Measurements from ENCODE around the gene LCN1. TPM values are rescaled to one million over a fixed set of nuclear protein-coding genes. Genes with fewer than 3 reads are reported as not detected.

Gene LCN1
- total RNA-seq, 4 donors from 2014 or later = not detected

DNA sequence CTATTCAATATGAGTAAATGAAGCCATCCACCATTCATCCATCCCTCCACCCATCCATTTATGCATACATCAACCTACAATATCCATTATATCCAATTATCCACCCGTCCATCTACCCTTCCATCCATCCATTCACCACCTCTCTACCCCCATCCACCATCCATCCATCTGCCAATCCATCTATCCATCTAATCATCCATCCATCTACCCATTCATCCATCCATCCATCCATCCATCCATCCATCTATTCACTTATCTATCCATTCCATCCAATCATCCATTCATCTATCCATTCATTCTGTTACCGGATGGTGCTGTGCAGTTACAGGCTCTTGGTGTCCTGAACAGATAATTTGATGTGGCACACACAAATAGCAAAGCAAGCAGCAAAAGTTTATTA, 51.0 kb downstream of the LCN1 start:
- TF ChIP-seq POLR2AphosphoS5 (IDR thresholded peaks at IDR 0.05) = no peak
- TF ChIP-seq, protein P1, sequence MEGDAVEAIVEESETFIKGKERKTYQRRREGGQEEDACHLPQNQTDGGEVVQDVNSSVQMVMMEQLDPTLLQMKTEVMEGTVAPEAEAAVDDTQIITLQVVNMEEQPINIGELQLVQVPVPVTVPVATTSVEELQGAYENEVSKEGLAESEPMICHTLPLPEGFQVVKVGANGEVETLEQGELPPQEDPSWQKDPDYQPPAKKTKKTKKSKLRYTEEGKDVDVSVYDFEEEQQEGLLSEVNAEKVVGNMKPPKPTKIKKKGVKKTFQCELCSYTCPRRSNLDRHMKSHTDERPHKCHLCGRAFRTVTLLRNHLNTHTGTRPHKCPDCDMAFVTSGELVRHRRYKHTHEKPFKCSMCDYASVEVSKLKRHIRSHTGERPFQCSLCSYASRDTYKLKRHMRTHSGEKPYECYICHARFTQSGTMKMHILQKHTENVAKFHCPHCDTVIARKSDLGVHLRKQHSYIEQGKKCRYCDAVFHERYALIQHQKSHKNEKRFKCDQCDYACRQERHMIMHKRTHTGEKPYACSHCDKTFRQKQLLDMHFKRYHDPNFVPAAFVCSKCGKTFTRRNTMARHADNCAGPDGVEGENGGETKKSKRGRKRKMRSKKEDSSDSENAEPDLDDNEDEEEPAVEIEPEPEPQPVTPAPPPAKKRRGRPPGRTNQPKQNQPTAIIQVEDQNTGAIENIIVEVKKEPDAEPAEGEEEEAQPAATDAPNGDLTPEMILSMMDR (IDR thresholded peaks at IDR 0.05) = no peak
- no peak for TF ChIP-seq EP300 (IDR thresholded peaks at IDR 0.05)
- TF ChIP-seq POLR2A (IDR thresholded peaks at IDR 0.05) = no peak
- Histone ChIP-seq H3K36me3 (no peaks in the 10 kb centered on the region), H3K4me3 (no peak overlapping the region), H3K27me3 (peaks cover 48% of the 10 kb centered on the region), H3K4me1 (no peaks in the 10 kb centered on the region), H3K27ac (no peak overlapping the region), H3K9me3 (no peaks in the 10 kb centered on the region)
- DNase-seq (ENCODE audit: low spot score in 2 of 2) = no peak
- WGBS = 82% methylated on average over 2 of the region's 2 CpGs

DNA sequence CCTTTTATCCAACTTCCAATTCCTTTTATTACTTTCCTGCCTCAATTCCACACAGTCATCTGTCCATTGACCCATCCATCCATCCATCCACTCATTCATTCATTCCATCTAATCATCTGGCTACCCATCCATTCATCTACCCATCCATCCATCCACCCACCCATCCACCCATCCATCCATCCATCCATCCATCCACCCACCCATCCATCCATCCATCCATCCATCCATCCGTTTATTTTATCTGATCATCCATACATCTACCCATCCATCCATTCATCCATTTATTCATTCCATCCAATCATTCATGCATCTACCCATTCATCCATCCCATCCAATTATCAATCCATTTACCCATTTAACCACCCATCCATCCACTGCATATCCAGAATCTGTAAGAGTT, 51.9 kb downstream of the LCN1 start:
- H3K4me3 ChIP-seq = no peak overlapping the region
- no peaks in the 10 kb centered on the region for H3K36me3 ChIP-seq
- H3K27me3 ChIP-seq = peaks cover 46% of the 10 kb centered on the region
- WGBS = 90% methylated on average over 1 of the region's 1 CpG
- no peak for TF ChIP-seq POLR2A (IDR thresholded peaks at IDR 0.05)
- TF ChIP-seq EP300 (IDR thresholded peaks at IDR 0.05) = no peak
- TF ChIP-seq, protein P1 (IDR thresholded peaks at IDR 0.05) = no peak
- TF ChIP-seq POLR2AphosphoS5 (IDR thresholded peaks at IDR 0.05) = no peak
- no peak for DNase-seq (ENCODE audit: low spot score in 2 of 2)
- no peaks in the 10 kb centered on the region for H3K4me1 ChIP-seq
- H3K27ac ChIP-seq = no peak overlapping the region
- H3K9me3 ChIP-seq = no peaks in the 10 kb centered on the region

DNA sequence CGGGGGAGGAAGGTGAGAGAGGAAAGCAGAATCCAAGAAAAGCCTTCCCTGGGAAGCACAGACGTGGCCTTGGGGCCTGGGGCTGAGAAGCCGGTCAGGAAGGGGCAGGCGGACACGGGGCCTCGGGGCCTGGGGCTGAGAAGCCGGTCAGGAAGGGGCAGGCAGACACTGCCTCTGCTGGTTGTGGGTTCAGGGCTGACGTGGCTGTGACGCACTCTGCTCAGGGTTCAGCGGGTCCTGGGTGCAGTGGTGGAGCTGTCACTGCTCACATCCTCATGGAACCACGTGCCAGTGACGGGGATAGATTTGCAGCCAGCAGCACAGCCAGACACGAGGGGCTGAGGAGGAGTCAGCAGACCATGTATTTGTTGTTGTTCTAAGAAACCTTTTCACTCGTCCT, 53.1 kb downstream of the LCN1 start:
- no peaks in the 10 kb centered on the region for H3K9me3 ChIP-seq
- H3K27me3 ChIP-seq = peaks cover 47% of the 10 kb centered on the region
- no peak for TF ChIP-seq POLR2AphosphoS5 (IDR thresholded peaks at IDR 0.05)
- TF ChIP-seq, protein P1 (IDR thresholded peaks at IDR 0.05) = no peak
- TF ChIP-seq POLR2A (IDR thresholded peaks at IDR 0.05) = no peak
- no peak for TF ChIP-seq EP300 (IDR thresholded peaks at IDR 0.05)
- H3K27ac ChIP-seq = no peak overlapping the region
- no peak overlapping the region for H3K4me3 ChIP-seq
- DNase-seq (ENCODE audit: low spot score in 2 of 2) = peak in 1 of 2 donors; percentile 75
- no peaks in the 10 kb centered on the region for H3K36me3 ChIP-seq
- no peaks in the 10 kb centered on the region for H3K4me1 ChIP-seq
- 61% methylated on average over 13 of the region's 14 CpGs for WGBS

- DNase-seq (ENCODE audit: low spot score in 2 of 2) = no peak
- WGBS = 92% methylated on average over 2 of the region's 15 CpGs
Measured at GRCh38 chr9:135574943-135575342, 53.7 kb downstream of the LCN1 start.

More at GRCh38 chr9:135574943-135575342, 53.7 kb downstream of the LCN1 start:
- Histone ChIP-seq H3K9me3 (no peaks in the 10 kb centered on the region), H3K36me3 (no peaks in the 10 kb centered on the region), H3K27me3 (peaks cover 49% of the 10 kb centered on the region), H3K27ac (no peak overlapping the region), H3K4me1 (no peaks in the 10 kb centered on the region), H3K4me3 (no peak overlapping the region)
- TF ChIP-seq EP300 (IDR thresholded peaks at IDR 0.05) (no peak), POLR2AphosphoS5 (IDR thresholded peaks at IDR 0.05) (no peak), POLR2A (IDR thresholded peaks at IDR 0.05) (no peak)
- TF ChIP-seq, protein P1 (IDR thresholded peaks at IDR 0.05) = no peak

Other genes with a start within 250 kb of the LCN1 start
- gene PPP1R26, start 41.7 kb upstream of the LCN1 start, total RNA-seq = 10 to 100 TPM in 2 of 4 donors, 1 to 10 TPM in 2; 6.2 to 11.0 (median 9.0) TPM
- 10 to 100 TPM; 51.5 to 61.7 (median 55.1) TPM for gene MRPS2, start 20.8 kb upstream of the LCN1 start, total RNA-seq
- 1 to 10 TPM in 3 of 4 donors, not detected in 1; 1.0 to 3.9 (median 1.7) TPM for gene OBP2A, start 24.7 kb downstream of the LCN1 start, total RNA-seq
- 1 to 10 TPM in 1 of 4 donors, not detected in 3; 5.6 TPM for gene PAEP, start 40.3 kb downstream of the LCN1 start, total RNA-seq
- gene GLT6D1, start 118.1 kb downstream of the LCN1 start, total RNA-seq = not detected
- gene LCN9, start 141.9 kb downstream of the LCN1 start, total RNA-seq = not detected
- not detected for gene SOHLH1, start 178.0 kb downstream of the LCN1 start, total RNA-seq
- gene KCNT1, start 180.7 kb downstream of the LCN1 start, total RNA-seq = under 1 TPM in 2 of 4 donors, not detected in 2; 0.10 to 0.23 TPM

All from suprapubic skin (tissue), 4 donors.